22Rv1 (cell line): ENCODE measurements around the gene WRNIP1.

Experiments
- ZFX ChIP-seq: fragments of 450-650 bp; IDR thresholded peaks from 2 replicates; pipeline ENCODE4 v1.6.1; 2017; ENCODE audit warnings: antibody characterized with exemption, borderline replicate concordance
- TF ChIP-seq, protein P1 (sequence below): fragments of 450-650 bp; IDR thresholded peaks from 2 replicates; pipeline ENCODE4 v1.5.1; 2017; ENCODE audit warnings: mild to moderate bottlenecking

DNA sequence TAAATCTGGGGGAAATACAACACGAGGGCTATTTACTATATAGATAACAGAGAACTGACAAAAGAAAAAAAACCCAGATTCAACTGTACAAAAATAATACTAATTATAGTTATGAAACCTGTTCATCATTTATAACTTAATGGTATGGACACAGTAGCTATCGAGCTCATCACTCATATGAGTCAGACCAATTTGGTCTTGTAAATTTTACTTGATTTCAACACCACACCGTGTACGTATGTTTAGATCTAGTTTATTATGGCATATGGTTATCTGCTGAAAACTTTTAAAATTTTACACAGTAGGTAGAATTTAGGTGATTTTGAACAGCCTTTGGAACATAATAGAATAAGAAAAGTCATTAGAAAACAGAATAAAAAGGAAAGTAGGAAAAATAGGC, 19.9 kb upstream of the WRNIP1 start:
- TF ChIP-seq, protein P1, sequence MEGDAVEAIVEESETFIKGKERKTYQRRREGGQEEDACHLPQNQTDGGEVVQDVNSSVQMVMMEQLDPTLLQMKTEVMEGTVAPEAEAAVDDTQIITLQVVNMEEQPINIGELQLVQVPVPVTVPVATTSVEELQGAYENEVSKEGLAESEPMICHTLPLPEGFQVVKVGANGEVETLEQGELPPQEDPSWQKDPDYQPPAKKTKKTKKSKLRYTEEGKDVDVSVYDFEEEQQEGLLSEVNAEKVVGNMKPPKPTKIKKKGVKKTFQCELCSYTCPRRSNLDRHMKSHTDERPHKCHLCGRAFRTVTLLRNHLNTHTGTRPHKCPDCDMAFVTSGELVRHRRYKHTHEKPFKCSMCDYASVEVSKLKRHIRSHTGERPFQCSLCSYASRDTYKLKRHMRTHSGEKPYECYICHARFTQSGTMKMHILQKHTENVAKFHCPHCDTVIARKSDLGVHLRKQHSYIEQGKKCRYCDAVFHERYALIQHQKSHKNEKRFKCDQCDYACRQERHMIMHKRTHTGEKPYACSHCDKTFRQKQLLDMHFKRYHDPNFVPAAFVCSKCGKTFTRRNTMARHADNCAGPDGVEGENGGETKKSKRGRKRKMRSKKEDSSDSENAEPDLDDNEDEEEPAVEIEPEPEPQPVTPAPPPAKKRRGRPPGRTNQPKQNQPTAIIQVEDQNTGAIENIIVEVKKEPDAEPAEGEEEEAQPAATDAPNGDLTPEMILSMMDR, result no peak
- no peak for TF ChIP-seq ZFX
